ENCODE results near the gene CREB1.
A peak's percentile ranks its signal among the peaks of the same experiment; 100 is the strongest.

The CREB1 gene

DNA sequence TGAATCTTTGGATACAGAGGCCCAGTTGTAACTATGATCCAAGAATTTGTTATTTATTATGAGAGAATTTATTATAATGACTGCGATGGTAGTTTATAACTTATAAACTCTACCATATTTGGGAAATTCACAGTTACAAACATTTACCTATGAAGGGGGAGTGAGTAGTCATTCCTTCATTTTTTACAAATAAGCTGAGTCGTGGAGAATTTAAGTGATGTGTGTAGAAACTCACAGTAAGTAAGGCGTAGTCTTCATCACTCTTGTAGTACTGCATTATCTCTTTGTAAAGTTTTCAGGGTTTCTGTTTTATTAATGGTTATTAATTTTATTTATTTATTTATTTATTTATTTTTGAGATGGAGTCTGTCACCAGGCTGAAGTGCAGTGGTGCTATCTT, 13.5 kb downstream of the CREB1 start:
- no peak for DNase-seq

DNA sequence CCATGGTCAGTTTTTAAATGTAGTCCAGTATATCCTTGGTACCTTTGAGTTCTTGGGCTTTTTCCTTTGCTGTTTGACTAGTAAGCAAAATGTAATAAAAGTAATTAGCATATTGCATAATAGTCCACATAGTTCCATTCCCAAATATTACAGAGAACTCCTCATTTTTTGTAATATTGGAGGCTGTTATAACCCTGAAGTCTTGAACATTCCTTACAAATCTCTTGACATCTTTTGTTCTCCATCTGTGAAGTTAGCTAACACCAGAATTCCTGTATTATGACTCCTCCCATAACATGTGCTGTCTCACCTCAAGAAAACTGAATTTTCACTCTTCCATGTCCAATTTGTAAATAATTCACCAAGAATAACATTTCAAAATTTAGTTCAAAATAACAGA, 17.1 kb downstream of the CREB1 start:
- no peak for DNase-seq

DNA sequence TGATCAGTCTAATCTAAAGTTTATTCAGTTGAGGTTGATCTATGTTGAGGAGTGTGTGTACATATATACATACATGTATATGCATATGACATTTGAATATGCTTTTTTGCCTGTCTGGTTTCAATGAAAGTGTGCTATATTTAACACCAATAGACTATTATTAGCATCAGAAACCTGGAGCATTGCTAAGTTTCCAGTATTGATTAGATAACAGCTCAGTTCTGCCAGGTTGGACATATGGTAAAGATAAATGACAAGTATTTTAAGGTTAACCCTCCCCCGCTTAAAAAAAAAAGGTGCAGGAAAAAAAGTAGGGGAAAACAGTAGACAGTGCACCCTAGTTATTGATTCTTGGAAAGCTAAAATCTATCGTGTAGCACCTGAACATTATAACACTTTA, 19.4 kb downstream of the CREB1 start:
- DNase-seq = no peak

DNA sequence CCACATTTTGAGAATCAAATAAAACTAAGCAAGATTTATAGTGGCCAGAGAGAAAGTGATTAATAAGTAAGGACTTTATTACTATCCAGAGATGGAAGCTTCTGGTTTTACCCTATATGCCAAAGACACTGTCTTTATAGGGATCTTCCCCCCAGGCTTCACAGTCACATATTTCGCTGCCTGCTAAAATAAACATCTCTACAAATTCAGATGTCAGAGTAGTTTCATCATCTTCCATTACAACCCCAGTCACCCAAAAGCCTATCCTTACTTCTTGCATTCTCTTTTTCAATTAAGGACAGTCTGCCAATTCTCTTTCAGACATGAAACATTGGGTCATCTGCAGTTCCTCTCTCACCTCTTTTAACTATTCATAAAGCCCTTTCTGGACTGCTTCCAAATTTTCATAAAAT, 28.3 kb downstream of the CREB1 start:
- DNase-seq = no peak

DNA sequence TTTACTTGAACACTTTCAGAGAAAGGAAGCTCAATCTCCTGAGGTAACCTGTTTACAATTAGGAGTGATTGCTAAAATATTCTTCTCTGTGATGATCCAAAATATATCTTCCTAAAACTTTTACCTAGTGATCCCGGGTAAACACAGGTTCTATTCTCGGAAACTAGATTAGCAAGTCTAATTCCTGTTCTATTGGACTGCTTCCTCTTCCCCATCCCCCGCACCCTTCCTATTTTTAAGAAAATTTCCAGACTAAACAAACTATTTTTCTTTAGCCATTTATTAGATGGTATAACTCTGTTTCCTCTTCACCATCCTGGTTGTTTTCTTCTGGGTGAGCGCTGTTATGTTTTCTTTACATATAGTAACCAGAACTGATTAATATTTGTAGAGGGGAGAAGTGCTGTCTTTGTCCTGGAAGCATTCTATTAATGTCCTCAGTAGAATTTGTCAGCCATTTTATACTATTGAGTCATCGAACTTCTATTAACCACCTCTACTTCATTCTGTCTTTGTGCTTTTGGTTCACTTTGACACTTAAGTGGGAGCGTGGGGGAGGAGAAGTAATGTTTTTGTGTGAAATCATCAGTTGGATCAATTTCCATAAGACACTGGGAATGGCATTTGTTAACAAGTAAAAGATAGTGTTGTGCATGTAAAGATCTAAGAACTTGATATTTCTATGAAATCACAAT, 31.8 kb downstream of the CREB1 start:
- peak in 1 of 2 donors; percentile 38 for DNase-seq

DNA sequence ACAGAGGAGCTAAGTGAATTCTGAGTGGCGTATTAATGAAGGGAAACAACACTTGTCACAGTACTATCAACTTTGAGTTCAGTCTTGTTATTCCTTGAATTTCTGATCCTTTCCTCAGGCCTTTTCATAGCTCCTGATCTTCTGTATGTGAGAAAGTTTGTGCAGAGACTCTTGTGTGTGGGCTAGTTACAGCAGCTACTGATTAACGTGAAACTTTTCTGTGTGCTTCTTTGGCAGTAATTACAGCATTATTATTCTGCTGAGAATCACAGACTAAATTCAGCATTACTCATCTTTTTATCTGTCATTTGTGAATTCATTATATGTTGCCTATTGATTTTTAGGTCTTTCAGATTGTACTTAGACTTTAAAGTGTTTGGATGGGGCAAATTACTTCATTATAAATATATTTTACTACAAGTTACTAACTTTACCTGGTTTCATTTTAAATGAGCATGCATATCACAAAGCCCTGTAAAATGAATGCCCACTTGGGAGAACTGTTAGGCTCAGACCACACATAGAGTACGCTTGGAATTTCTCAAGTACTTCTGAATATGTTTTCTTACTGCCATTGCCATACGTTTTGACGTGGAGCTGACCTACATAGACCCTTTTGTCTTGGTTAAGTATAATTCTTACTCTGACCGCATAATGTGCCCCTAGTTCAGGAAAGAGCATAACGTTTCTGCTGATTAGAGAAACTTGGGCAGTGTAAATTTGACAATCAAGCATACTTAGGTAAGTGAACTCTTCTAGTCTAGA, 36.2 kb downstream of the CREB1 start:
- no peak for DNase-seq

DNA sequence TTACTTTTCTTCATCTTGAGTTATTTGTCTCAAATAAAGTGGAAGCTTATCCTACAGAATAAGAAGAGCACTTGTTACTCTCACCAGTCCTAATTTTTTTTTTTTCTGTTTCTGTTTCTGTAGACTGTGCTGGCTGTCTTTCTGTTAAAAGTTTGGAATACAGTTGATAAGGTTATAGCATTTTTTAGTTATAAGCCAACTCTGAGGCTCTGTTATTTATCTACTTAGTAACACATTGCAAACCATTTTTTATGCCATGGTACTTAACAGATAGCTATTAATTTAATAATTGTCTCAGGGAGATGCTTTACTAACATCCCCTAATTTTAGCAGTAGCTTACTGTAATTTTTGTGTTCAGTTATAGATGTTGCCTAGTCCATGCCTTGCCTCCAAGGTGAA, 37.9 kb downstream of the CREB1 start:
- DNase-seq = no peak

DNA sequence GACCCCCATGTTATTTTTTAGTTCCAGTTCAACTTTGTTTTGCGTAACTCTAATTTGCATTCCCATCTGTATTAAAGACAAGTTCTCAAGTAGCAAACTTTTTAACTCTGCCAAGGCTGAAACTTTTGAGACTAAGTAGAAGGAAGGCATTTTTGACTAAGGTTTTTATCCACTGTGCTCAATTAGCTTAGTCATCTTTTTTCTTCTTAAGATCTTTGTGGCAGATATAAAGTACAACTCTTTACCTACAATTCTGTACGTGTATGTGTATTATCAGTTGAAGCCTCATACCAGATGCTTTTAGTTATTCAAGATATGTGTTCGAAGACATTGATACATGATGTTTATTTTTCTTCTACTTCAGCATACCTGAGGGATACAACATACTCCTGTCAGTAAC, 41.6 kb downstream of the CREB1 start:
- no peak for DNase-seq

DNA sequence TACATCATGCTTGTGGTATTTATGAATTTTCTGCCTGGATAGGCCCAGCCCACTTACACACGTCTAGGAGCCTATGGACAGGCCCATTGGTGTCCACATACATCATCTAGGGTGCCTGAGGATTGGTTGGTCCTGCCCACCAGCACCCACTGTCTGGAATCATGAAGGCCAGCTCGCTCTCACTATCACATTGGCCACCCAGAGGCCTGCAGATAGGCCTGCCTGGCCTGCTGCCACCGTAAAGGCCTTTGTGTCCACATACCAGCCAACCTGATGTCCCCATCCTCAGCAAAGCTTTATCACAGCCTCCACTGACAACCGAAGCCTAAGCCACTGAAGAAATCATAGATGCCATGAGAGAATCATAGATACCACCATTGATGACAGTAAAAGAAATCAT, 55.2 kb downstream of the CREB1 start:
- no peak for DNase-seq

DNA sequence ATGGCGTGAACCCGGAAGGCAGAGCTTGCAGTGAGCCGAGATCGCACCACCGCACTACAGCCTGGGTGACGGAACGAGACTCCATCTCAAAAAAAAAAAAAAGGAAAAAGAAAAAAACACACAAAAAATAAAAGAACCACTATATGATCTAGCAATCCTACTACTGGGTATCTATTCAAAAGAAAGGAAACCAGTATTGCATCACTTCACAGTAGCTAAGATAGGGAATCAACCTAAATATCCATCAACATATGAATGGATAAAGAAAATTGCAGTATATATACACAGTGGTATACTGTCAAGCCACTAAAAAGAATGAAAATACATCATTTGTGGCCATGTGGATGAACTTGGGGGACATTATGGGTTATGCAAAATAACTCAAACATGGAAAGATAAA, 57.5 kb downstream of the CREB1 start:
- DNase-seq = no peak

DNA sequence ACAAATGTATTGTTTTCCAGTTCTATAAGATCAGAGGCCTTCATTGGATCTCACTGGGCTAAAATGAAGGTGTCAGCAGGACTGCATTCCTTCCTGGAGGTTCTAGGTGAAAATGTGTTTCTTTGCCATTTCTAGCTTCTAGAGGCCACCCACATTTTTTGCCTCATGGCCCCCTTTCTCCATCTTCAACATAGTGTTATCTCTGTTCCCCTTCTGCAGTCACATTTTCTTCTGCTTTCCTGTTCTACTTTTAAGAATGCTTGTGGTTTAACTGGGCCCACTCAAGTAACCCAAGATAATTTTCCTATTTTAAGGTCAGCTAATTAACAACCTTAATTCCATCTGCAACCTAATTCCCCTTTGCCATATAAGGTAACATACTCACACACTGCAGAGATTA, 59.4 kb downstream of the CREB1 start:
- DNase-seq = no peak

DNA sequence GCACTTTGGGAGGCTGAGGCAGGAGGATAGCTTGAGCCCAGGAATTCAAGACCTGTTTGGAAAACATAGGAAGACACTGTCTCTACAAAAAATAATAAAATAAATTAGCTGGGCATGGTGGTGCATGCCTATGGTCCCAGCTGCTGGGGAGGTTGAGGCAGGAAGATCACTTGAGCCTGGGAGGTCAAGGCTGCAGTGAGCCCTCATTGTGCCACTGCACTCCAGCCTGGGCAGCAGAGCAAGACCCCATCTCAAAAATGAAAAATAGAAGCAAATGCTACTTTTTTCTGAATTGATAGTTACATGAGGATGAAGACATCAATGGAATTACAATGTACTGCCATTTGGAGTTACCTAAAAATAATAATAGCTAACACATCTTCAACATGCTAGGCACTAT, 63.5 kb downstream of the CREB1 start:
- no peak for DNase-seq

DNA sequence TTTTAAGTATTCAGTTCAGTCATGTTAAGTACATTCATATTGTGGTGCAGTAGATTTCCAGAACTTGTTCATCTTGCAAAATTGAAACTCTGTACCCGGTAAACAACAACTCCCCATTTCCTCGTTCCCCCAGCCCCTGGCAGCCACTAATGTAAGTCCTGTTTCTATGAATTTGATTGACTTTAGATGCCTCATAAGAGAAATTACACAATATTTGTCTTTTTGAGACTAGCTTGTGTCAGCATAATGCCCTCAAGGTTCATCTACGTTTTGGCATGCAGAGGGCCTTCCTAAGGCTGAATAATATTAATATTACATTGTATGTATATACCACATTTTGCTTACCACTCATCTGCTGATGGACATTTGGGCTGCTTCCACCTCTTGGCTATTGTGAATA, 64.5 kb downstream of the CREB1 start:
- DNase-seq = no peak

DNA sequence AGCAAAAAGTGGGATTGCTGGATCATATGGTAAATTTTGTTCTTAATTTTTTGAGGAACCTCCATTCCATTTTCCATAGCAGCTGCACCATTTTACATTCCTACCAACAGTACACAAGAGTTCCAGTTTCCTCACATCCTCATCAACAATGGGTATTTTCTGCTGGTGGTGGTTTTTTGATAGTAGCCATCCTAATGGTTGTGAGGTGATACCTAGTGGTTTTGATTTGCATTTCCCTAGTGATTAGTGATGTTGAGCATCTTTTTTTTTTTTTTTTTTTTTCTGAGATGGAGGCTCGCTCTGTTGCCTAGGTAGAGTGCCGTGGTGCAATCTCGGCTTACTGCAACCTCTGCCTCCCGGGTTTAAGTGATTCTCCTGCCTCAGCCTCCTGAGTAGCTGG, 65.0 kb downstream of the CREB1 start:
- no peak for DNase-seq

DNA sequence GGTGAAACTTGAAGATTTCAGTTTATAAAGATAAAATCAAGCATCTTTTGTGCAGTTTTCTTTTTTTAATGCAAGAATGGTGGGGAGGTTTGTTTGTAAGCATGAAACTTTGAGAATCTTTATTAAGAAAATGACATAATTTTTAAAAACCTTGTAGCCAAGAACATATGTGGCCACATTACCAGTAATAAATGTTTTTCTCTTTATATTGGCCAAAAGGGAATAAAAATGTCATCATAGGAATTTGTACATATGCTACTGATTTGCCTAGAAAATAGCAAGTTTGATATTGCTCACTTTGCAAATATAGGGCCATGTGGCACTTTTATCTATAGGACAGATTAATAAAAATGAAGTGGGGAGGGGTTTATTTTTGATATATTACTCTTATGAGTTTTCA, 69.9 kb downstream of the CREB1 start:
- DNase-seq = no peak

DNA sequence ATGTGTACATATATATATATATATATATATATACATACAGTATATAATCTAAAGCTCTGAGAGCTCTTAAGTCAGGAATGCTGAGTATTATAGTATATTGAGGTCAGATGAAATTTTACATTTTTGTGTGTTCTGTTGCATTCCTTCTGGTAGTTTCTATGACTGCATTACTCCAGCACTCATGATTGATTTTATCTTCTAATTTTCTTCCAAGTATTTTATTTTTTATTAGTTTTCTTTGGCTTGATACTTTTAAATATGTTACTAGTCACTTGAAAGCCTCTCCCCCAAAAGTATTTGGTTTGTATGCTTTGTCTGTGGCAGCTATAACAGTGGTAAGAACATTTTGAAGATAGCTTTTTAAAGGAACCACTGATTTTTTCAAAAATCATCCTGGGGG, 70.5 kb downstream of the CREB1 start:
- no peak for DNase-seq

DNA sequence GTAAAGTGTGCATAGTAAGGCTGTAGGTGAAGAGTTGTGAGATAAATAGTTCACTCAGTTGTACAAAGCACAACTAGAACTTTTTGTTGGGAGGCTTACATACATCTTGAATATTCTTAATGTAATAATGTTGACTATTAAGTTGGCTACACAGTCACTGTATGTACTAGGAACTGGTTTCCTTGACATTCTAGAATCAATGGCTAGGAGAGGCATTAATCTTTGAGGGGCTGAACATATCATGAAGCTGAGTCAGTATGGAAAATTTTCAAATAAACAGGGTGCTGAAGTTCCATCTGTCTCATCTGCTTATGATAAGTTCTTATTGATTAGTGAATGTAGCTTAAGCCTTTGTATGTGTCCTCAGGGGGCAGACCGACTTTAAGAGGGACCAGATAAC, 72.0 kb downstream of the CREB1 start:
- no peak for DNase-seq

DNA sequence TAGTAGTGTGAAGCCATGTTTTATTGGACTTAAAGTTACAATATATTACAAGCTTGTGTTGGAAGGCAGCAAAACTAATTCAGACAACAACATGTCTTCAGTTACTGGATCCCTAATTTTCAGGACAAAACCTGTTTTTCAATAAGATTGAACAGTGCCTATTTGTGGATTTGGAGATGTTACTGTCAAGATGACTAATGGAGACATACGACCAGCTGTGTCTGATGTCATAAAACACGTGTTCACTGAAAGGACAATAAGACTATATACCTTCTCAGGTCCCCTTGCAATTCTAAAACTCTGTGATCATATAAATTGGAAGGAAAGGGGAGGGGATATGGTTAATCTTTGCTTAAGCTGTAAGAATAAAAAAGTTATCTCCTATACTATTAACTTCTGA, 73.7 kb downstream of the CREB1 start:
- DNase-seq = no peak

DNA sequence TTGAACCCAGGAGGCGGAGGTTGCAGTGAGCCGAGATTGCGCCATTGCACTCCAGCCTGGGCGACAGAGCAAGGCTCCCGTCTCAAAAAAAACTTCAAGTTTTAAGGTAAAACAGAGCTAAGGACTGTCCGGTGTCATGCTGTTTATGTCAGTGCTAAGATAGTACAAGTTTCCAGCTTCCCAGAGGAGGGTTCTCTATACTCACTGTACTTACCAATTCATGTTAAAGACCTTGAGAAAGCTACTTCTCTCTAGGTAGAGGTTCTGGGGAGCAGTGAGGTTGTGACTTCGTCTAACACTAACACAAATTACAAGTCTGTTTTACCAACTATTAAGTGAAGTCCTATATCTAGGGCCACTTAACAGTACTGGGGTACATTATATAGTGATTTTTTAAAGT, 76.6 kb downstream of the CREB1 start:
- DNase-seq = no peak

DNA sequence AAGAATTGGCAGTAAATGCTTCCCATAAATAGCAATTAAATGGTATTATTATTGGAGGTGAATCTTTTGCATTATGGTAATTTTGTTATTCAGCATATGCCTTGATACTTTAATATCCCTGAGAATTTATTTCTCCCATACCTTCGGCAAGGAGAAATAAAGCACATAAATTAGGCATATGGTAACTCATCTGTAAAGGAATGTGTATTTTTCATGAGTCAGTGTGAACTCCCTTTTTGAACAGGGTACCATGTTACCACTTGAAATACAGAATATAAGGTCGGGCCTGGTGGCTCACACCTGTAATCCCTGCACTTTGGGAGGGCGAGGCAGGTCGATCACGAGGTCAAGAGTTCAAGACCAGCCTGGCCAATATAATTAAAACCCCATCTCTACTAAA, 77.1 kb downstream of the CREB1 start:
- no peak for DNase-seq

DNA sequence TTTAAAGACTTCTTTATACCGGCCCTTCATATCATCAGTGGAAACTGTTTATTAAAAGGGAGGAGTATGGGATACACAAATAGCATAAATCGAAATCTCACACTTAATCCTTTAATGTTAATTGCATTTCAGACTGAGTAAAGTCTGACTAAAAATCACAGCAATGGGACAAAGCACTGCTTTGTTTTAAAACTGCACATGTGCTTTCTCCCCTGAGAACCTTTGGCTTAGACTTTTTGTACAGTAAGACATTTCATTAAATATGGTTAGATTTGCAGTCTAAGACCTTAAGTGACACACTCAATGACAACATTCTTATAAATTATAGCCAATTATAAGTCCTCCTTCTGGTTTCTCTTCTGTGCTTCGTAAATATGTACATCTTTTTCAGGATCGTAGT, 83.0 kb downstream of the CREB1 start:
- DNase-seq = no peak

DNA sequence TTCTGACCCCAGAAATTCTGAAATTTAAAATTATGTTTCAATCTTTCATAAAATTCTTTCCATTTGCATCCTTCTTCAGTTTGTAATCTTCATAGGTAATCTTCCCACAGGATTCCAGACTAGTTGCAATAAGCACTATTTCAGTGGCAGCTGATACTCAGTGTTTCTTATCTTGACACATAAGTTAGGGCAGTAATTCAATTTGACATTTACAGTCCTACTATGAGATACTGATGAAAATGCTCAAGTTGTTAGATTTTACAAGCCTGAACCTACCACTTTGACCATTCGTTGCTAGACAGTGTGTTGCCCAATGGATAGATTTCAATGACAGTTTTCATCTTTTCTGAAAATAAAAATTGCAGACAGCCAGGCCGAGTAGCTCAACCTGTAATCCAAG, 85.1 kb downstream of the CREB1 start:
- DNase-seq = no peak

DNA sequence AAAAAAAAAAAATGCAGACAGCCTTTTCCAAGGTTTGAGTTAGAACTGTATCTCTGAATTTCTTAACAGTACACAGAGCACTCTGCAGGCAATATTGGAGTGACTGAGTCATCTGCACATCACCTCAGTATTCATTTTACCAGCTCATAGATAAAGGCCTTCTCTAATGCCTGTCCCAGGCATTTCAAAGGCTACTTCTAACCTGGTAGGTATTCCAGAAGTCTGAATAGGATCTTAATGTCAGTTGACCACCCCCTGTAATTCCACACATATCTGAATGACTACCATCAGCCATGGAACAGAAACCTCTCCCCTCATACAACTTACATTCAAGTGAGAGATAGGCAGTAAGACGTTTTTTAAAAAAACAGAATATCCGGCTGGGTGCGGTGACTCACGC, 86.4 kb downstream of the CREB1 start:
- DNase-seq = no peak

DNA sequence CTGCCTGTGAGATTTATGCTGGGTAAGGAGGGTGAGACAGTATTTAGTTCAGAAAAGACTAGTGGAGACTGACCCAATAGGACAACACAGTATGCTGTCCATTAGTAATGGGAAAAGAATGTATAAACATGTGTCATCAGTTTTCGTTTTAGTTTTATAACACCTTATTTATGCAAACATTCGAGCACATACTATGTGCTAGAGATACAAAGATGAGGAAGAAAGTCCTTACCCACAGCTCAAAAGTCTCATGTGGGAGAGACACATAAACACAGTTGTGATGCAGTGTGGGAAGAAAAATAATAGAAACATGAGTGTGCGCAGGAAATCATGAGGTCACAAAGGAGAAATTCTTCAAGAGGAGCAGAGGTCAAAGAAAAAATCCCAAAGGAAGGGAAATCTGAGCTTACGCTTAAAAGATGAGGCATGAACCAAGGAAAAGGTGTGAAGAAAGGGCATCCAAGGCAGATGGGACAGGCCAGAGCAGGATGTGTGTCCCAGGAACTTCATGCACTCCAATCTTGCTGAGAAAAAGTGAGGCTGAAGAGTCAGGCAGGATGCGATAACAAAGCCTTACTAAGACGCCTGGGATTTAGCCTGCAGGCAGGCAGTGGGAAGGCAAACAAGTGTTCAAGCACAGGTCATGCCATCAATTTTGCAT, 87.4 kb downstream of the CREB1 start:
- no peak for DNase-seq
